Cerebellar cortex (tissue), 1 donor: ENCODE results near the gene DLX1.
A peak's percentile ranks its signal among the peaks of the same experiment; 100 is the strongest.

ENCODE experiments used
- DNase-seq: peaks from one replicate; pipeline ENCODE4 v3.0.0-alpha.2; 2015; ENCODE audit warnings: low spot score

DLX1 gene

DNA sequence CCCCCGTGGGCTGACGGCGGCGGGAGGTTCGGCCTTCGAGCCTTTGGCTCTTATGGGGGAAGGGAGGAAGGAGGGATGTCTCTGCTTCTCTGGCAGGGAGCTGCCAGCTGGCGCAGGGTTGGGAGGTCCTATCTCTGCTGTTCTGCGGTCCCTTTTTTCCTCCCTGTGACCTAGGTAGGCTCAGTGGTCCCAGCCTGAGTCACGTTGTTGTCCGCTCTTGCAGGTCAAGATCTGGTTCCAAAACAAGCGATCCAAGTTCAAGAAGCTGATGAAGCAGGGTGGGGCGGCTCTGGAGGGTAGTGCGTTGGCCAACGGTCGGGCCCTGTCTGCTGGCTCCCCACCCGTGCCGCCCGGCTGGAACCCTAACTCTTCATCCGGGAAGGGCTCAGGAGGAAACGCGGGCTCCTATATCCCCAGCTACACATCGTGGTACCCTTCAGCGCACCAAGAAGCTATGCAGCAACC, 2.5 kb downstream of the DLX1 start:
- DNase-seq, result no peak

- no peak for DNase-seq
Measured at GRCh38 chr2:172088245-172089004, 3.1 kb downstream of the DLX1 start.

- DNase-seq, result no peak
Measured at GRCh38 chr2:172089005-172089504, 3.7 kb downstream of the DLX1 start.

DNA sequence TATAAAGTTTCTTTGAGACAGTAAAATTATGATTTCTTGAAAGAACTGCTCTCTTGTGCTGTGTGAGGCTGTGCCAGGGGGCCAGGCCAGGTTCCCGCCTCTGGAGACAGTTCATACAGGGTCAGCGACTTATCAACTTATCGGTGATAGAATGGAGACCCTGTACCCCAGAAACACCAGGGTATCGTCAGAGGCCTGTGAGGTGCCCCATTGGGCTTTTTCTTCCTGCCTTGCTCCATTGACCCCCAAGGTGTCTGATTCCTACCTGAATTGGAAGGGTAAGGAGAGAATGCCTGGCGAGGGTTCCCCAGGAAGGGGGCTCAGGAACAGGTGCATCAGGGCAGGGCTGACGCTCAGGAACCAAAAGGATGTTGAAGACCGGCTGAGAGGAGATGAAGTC, 4.3 kb downstream of the DLX1 start:
- no peak for DNase-seq

DNA sequence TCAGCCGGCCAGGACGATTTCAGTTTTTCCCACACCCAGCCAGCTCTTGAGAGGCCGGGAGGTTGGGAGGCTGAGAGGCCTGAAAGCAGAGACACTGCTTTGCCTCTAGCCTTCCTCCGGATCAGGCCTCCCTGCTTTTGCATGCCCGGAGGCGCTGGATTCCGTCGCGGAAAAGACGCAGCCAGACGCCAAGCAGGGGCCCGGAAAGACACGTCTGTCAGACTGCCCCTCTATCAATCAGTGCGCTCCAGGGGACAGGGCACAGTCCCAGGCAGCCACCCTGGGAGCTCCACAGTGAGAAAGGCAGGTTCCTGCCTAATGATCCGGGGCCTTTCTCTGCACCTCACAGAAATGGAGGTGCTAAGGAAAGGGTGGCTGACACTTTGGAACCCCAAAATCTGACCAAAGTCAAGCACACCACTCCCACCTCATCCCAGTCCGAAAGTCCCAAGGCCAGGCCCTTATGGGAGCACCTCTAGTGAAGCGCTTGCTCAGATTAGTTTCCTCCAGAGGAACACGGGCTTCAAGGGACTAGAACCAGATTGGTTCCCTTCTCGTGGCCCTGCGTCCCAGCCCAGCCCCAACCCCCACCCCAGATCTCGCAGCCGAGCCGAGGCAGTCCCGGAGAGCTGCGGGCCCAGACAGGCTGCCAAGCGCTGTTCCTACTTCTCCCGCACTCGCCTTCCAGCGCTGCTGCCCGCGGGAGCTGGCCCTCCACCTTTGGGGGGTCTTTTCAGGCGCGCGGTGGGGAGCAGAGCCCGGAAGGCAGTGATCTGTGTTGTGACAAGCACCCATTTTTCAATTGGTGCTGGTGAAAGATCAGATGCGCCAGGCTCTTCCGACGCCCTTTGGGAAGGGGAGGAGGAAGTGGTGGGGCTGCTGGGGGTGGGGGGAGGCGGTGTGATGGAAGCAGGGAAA, 5.0 kb downstream of the DLX1 start:
- DNase-seq, result no peak

GRCh38 chr2:172091000-172091641, 5.8 kb downstream of the DLX1 start:
- no peak for DNase-seq

GRCh38 chr2:172091761-172092566, 6.7 kb downstream of the DLX1 start:
- peak; percentile 13 for DNase-seq

GRCh38 chr2:172092716-172093415, 7.6 kb downstream of the DLX1 start:
- no peak for DNase-seq

GRCh38 chr2:172093416-172094293, 8.3 kb downstream of the DLX1 start:
- DNase-seq, result no peak

- DNase-seq, result peak; percentile 59
Measured at GRCh38 chr2:172094294-172095145, 9.2 kb downstream of the DLX1 start.

DNA sequence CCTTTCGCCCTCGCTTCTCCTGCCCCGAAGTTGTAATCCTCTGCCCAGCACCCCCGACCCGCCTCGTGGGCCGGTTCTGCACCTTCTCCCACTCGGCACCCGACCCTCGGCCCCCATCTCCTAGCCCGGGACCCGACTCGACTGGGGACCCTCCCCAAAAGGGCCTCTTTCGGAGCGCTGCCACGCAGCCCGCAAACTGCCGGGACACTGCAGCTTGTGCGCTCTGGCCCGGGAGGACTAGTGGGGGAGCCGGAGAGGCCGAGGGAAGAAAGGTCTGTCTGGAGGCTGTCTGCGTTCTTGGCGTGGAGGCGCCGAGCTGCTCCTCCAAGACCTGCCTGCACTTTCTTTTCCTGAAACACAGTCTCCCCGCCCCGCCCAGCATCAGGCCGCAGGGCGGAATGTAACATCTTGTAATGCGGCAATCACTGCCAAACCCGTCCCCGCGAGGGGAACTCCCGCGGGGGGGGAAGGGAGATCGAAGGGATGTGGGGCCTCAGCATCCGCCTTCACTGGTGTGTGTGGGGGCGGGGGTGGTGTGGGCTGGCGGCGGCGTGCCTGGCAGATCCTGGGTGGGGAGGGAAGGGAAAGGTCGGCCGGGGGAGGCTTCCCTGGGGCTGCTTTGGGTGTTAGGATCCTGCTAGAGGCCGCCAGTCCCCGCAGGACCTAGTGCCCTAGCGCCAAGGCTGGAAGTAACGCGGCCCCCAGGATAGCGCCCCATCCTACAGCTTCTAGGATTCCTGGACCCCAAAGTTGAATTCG, 10.0 kb downstream of the DLX1 start:
- peak; percentile 75 for DNase-seq

- DNase-seq, result peak; percentile 58
Measured at GRCh38 chr2:172095905-172096625, 10.8 kb downstream of the DLX1 start.

GRCh38 chr2:172096626-172097547, 11.6 kb downstream of the DLX1 start:
- DNase-seq, result peak; percentile 72

DNA sequence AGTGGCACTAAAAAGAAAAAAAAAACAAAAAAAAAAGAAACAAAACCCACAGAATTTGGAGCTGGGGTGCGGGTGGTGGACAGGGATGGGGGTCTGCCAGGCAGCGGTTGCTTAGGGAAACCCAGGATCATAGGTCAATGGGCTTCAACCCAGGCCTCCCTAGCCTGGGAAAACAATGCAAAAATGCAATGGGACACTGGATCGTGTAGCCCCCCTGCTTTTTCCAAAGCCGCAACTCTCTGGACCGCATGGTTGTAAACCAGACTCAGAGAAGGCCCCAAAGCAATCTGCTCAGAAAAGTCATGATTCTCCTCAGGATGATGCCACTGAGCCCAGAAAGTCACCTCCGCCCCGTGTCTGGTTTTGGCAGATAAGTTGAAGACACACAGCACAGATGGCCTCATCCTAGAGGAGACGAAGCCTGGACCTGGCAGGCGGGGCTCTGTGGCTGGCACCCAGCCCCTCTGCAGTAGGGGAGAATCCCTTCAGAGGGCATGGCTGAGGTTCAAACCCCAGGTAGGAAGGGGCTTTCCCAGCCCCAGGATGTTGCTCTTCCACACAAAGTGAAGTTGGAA, 12.3 kb downstream of the DLX1 start:
- peak; percentile 52 for DNase-seq

DNA sequence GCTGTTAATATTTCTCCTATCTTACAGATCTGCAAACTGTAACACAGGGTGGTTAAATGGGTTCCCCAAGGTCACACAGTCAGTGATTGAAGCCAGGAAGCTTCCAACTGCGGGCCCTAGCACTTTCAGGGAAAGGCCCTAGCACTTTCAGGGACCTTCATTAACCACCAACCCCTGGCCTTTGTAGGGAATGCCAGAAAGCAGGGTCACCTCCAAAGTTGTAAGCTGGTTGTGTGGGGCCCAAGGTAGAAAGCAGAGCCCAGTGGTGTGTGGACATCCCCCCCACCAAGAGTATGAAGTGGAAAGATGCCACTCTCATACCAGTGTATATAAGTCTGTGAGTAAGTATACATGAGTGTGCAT, 13.0 kb downstream of the DLX1 start:
- DNase-seq, result peak; percentile 57
